CD4-positive, alpha-beta T cell (primary cell): ENCODE measurements around the gene MEF2B. TPM values are rescaled to one million over a fixed set of nuclear protein-coding genes. Genes with fewer than 3 reads are reported as not detected.
A peak's percentile ranks its signal among the peaks of the same experiment; 100 is the strongest.

ENCODE experiments used
- ATAC-seq: fragments of 200-7000 bp; cut with Tn5 transposase; one replicate; pipeline ENCODE4 v1.10.0; 2022; ENCODE audit warnings: mild to moderate bottlenecking; ENCODE audit not compliant: poor library complexity
- CTCF ChIA-PET: fragments of 350-600 bp; sonication (Branson Sonifier 250); formaldehyde crosslinking; loops from one replicate; lab custom pipeline; 2021; ENCODE audit warnings: antibody characterized with exemption, inconsistent platforms; lab: Charles Lee
- POLR2A ChIA-PET: fragments of 350-600 bp; sonication (Branson Sonifier 250); formaldehyde crosslinking; loops from one replicate; lab custom pipeline; 2021; ENCODE audit warnings: antibody characterized with exemption, inconsistent platforms; lab: Charles Lee
- DNase-seq, 14 experiments: peaks; one replicate each; pipeline ENCODE4 v3.0.0-alpha.2; 2013 to 2020; ENCODE audit warnings: mixed read lengths in 2 of 14
- H3K27ac ChIP-seq, 2 donors: one replicate each; pipeline versions ENCODE4 v1.5.1 to v1.7.0; 2013; ENCODE audit warnings: low read length in 2 of 2, low read depth in 1 of 2, mild to moderate bottlenecking in 1 of 2
- H3K27me3 ChIP-seq, 2 experiments: 1 replicate in 1 of 2; 2 replicates in 1 of 2; pipeline versions ENCODE4 v1.6.1 to v1.7.0; 2013; ENCODE audit warnings: low read length in 2 of 2, control low read depth in 1 of 2, mild to moderate bottlenecking in 1 of 2, moderate library complexity in 1 of 2; ENCODE audit not compliant: insufficient read depth in 2 of 2, control insufficient read depth in 1 of 2
- H3K36me3 ChIP-seq: one replicate; pipeline ENCODE4 v1.6.1; 2013; ENCODE audit warnings: low read length, control low read depth; ENCODE audit not compliant: insufficient read depth
- H3K4me1 ChIP-seq: one replicate; pipeline ENCODE4 v1.6.1; 2013; ENCODE audit warnings: low read length, control low read depth; ENCODE audit not compliant: insufficient read depth
- H3K4me3 ChIP-seq: one replicate; pipeline ENCODE4 v1.5.1; 2013; ENCODE audit warnings: mild to moderate bottlenecking, low read length, moderate library complexity
- H3K9me3 ChIP-seq, 2 experiments: 1 replicate in 1 of 2; 2 replicates in 1 of 2; pipeline versions ENCODE4 v1.6.1 to v1.7.0; 2013; ENCODE audit warnings: low read length in 2 of 2, mild to moderate bottlenecking in 2 of 2, control low read depth in 1 of 2, moderate library complexity in 1 of 2; ENCODE audit not compliant: control insufficient read depth in 1 of 2, insufficient read depth in 1 of 2
- H3K27ac Mint-ChIP-seq: one replicate; pipeline ENCODE4 v1.8.0; 2020; ENCODE audit warnings: mixed read lengths
- H3K27me3 Mint-ChIP-seq: one replicate; pipeline ENCODE4 v1.8.0; 2021; ENCODE audit warnings: mixed read lengths
- H3K36me3 Mint-ChIP-seq: one replicate; pipeline ENCODE4 v1.8.0; 2021; ENCODE audit warnings: low read depth, mixed read lengths
- H3K4me1 Mint-ChIP-seq: one replicate; pipeline ENCODE4 v1.8.0; 2021; ENCODE audit warnings: low read depth, mixed read lengths
- H3K4me3 Mint-ChIP-seq: one replicate; pipeline ENCODE4 v1.8.0; 2020; ENCODE audit warnings: mild to moderate bottlenecking, mixed read lengths
- H3K9me3 Mint-ChIP-seq: one replicate; pipeline ENCODE4 v1.8.0; 2020; ENCODE audit warnings: mixed read lengths
- CTCF ChIP-seq: fragments of 200-600 bp; IDR thresholded peaks from one replicate; pipeline ENCODE4 v1.8.0; 2022; ENCODE audit warnings: antibody characterized with exemption, mild to moderate bottlenecking
- intact Hi-C, 2 experiments: fragments of 100-400 bp; cut with DNase I in 1 of 2; cut with micrococcal nuclease in 1 of 2; formaldehyde crosslinking; loops; one replicate each; pipeline versions ENCODE4 v1.15.1 to v1.9.0; 2023 to 2025; cut with DNase I, micrococcal nuclease
- total RNA-seq, 174 experiments: library from RNA in 2 of 174; stranded (reverse) in 2 of 174; gene quantifications; one replicate each; pipeline ENCODE4 v1.2.3 and lab custom pipeline; 2021 to 2026

The MEF2B gene
- total RNA-seq, 2 experiments from 2014 or later, result 1.9 to 3.0 TPM

- H3K27me3 Mint-ChIP-seq, result peaks cover 18% of the 10 kb centered on the region
- TF ChIP-seq CTCF, result no peak
- ChIA-PET CTCF (no interaction called here), POLR2A (interaction anchor here (1.1 to 1.2 kb wide), 2 partner anchors 12 to 14 kb away, joined by 3 to 4 read pairs; partner anchors contain the start of gene BORCS8)
- peaks cover 29% of the 10 kb centered on the region for H3K4me1 Mint-ChIP-seq
- H3K9me3 ChIP-seq, result peaks cover 0 to 12% of the 10 kb centered on the region in 2 experiments
- H3K9me3 Mint-ChIP-seq, result no peaks in the 10 kb centered on the region
- H3K27ac ChIP-seq, result no peak overlapping the region
- DNase-seq (no peak), ATAC-seq (no peak)
- H3K36me3 ChIP-seq, result peaks cover 6% of the 10 kb centered on the region
- peak overlapping the region; percentile 58 for H3K4me3 Mint-ChIP-seq
- H3K27ac Mint-ChIP-seq, result no peak overlapping the region
- H3K4me3 ChIP-seq, result no peak overlapping the region
- peaks cover 48% of the 10 kb centered on the region for H3K4me1 ChIP-seq
- H3K27me3 ChIP-seq, result no peaks in the 10 kb centered on the region
- peaks cover 7% of the 10 kb centered on the region for H3K36me3 Mint-ChIP-seq
- intact Hi-C loops, result no loop called here
These were observed 35.6 kb upstream of the MEF2B start for GRCh38 chr19:19205416-19206410.

- H3K36me3 Mint-ChIP-seq, result peaks cover 13% of the 10 kb centered on the region
- CTCF ChIA-PET, result interaction anchor here (0.7 to 1.4 kb wide), 3 partner anchors 21 to 944 kb away, joined by 3 to 6 read pairs (median 4); no protein-coding TSS in a partner anchor
- Histone ChIP-seq H3K9me3 (peaks cover 0 to 12% of the 10 kb centered on the region in 2 experiments), H3K4me1 (peaks cover 48% of the 10 kb centered on the region), H3K36me3 (peaks cover 12% of the 10 kb centered on the region), H3K27ac (no peak overlapping the region), H3K4me3 (no peak overlapping the region), H3K27me3 (no peaks in the 10 kb centered on the region)
- no peaks in the 10 kb centered on the region for H3K9me3 Mint-ChIP-seq
- intact Hi-C loops, result no loop called here
- DNase-seq (no peak), ATAC-seq (no peak)
- peak overlapping the region; percentile 79 for H3K4me3 Mint-ChIP-seq
- TF ChIP-seq CTCF, result no peak
- POLR2A ChIA-PET, result interaction anchor here (4.5 kb wide), 1 partner anchor 13 kb away, joined by 80 read pairs; the partner anchor contains the start of genes BORCS8 and RFXANK
- no peak overlapping the region for H3K27ac Mint-ChIP-seq
- peaks cover 12% of the 10 kb centered on the region for H3K27me3 Mint-ChIP-seq
- H3K4me1 Mint-ChIP-seq, result peaks cover 29% of the 10 kb centered on the region
These were observed 34.1 kb upstream of the MEF2B start for GRCh38 chr19:19204181-19204580.

GRCh38 chr19:19203012-19203856 lies 33.2 kb upstream of the MEF2B start, which contains the start of gene NR2C2AP:
Gene NR2C2AP, minus strand, starts transcription at chr19:19203414. Its CDS starts 354 bp downstream, at chr19:19203060.
- peaks cover 0 to 12% of the 10 kb centered on the region in 2 experiments for H3K9me3 ChIP-seq
- H3K4me3 ChIP-seq, result peak within 1 kb of the TSS; percentile 89
- Mint-ChIP-seq H3K36me3 (peaks cover 19% of the 10 kb centered on the region), H3K9me3 (no peaks in the 10 kb centered on the region), H3K27me3 (peaks cover 12% of the 10 kb centered on the region), H3K4me1 (peaks cover 29% of the 10 kb centered on the region), H3K4me3 (peak within 1 kb of the TSS; percentile 94), H3K27ac (peak within 1 kb of the TSS; percentile 94)
- DNase-seq (peak; percentile 83 to 97 (median 89)), ATAC-seq (peak; percentile 93)
- H3K27ac ChIP-seq, result peak within 1 kb of the TSS; percentile 77 to 82
- POLR2A ChIA-PET, result interaction anchor here (0.6 to 4.5 kb wide), 8 partner anchors 9 to 786 kb away, joined by 3 to 80 read pairs (median 4); partner anchors contain the start of genes BORCS8, COPE, DDX49 and RFXANK
- CTCF ChIA-PET, result interaction anchor here (0.7 to 1.4 kb wide), 6 partner anchors 10 to 943 kb away, joined by 3 to 6 read pairs (median 4); partner anchors contain the start of gene BORCS8
- intact Hi-C loops, result loop anchor here (1.0 kb wide), 2 partner anchors 10 to 11 kb away; partner anchors contain the start of genes BORCS8 (in 1 of the 2) and RFXANK (in 1 of the 2)
- peaks cover 48% of the 10 kb centered on the region for H3K4me1 ChIP-seq
- no peaks in the 10 kb centered on the region for H3K27me3 ChIP-seq
- H3K36me3 ChIP-seq, result peaks cover 19% of the 10 kb centered on the region
- TF ChIP-seq CTCF, result no peak
